Osteoblast (primary cell): ENCODE measurements around the gene SMYD2. TPM values are rescaled to one million over a fixed set of nuclear protein-coding genes. Genes with fewer than 3 reads are reported as not detected.
A peak's percentile ranks its signal among the peaks of the same experiment; 100 is the strongest.

Source experiments
- DNase-seq: peaks from one replicate; pipeline ENCODE4 v3.0.0; 2011; ENCODE audit warnings: low spot score, mixed read lengths; ENCODE audit not compliant: insufficient read length; ENCODE audit errors: missing footprints
- H2AFZ ChIP-seq: 2 replicates; pipeline ENCODE4 v1.6.0; 2011; ENCODE audit warnings: mild to moderate bottlenecking, low read length
- H3K27ac ChIP-seq: 2 replicates; pipeline ENCODE4 v1.5.1; 2011; ENCODE audit warnings: mild to moderate bottlenecking, low read depth, low read length, moderate library complexity
- H3K27me3 ChIP-seq: 2 replicates; pipeline ENCODE4 v1.6.0; 2012; ENCODE audit warnings: mild to moderate bottlenecking, control low read depth, inconsistent platforms, low read length, moderate library complexity; ENCODE audit not compliant: insufficient read depth
- H3K36me3 ChIP-seq: 2 replicates; pipeline ENCODE4 v1.5.1; 2011; ENCODE audit warnings: mild to moderate bottlenecking, low read length, control low read depth, moderate library complexity; ENCODE audit not compliant: insufficient read depth
- H3K4me1 ChIP-seq: 2 replicates; pipeline ENCODE4 v1.5.1; 2011; ENCODE audit warnings: mild to moderate bottlenecking, low read length, control low read depth, moderate library complexity; ENCODE audit not compliant: insufficient read depth
- H3K4me2 ChIP-seq: 2 replicates; pipeline ENCODE4 v1.6.0; 2011; ENCODE audit warnings: mild to moderate bottlenecking, low read length; ENCODE audit not compliant: insufficient read depth
- H3K4me3 ChIP-seq: fragments of 200-600 bp; sonication (generic); 3 replicates; pipeline ENCODE4 v1.5.1; 2012; ENCODE audit warnings: mild to moderate bottlenecking, low read length, inconsistent platforms; ENCODE audit not compliant: insufficient read depth
- H3K79me2 ChIP-seq: 2 replicates; pipeline ENCODE4 v1.6.0; 2012; ENCODE audit warnings: mild to moderate bottlenecking, low read length, control low read depth, inconsistent platforms; ENCODE audit not compliant: insufficient read depth
- H3K9me3 ChIP-seq: 2 replicates; pipeline ENCODE4 v1.5.1; 2011; ENCODE audit warnings: low read depth, low read length, control low read depth
- H4K20me1 ChIP-seq: 2 replicates; pipeline ENCODE4 v1.6.0; 2012; ENCODE audit warnings: mild to moderate bottlenecking, low read length, control low read depth; ENCODE audit not compliant: insufficient read depth
- CTCF ChIP-seq: IDR thresholded peaks from 2 replicates; pipeline ENCODE4 v1.5.1; 2011; ENCODE audit warnings: mild to moderate bottlenecking, low read depth, low read length, moderate library complexity; ENCODE audit errors: extremely low read depth
- total RNA-seq: library from RNA; depleted of rRNA; stranded (reverse); fragments of >200 nt; gene quantifications from 2 replicates; pipeline ENCODE4 v1.2.3, GENCODE V29; 2012

The SMYD2 gene
- total RNA-seq, 1 donor = 39.4 TPM

GRCh38 chr1:214335567-214335966 is 54.6 kb downstream of the SMYD2 start:
- Histone ChIP-seq H2AFZ (no peak overlapping the region), H3K9me3 (no peaks in the 10 kb centered on the region)

GRCh38 chr1:214337015-214337414 is 56.1 kb downstream of the SMYD2 start:
- Histone ChIP-seq H3K4me3 (no peak overlapping the region), H3K4me2 (no peak overlapping the region), H4K20me1 (no peaks in the 10 kb centered on the region), H3K27ac (peak overlapping the region; percentile 42), H3K9me3 (no peaks in the 10 kb centered on the region), H3K79me2 (no peaks in the 10 kb centered on the region), H2AFZ (no peak overlapping the region), H3K36me3 (peaks cover 23% of the 10 kb centered on the region), H3K27me3 (no peaks in the 10 kb centered on the region), H3K4me1 (peaks cover 6% of the 10 kb centered on the region)
- TF ChIP-seq CTCF = no peak
- peak; percentile 38 for DNase-seq

More at GRCh38 chr1:214335567-214335966, 54.6 kb downstream of the SMYD2 start:
- H3K79me2 ChIP-seq = no peaks in the 10 kb centered on the region
- H3K4me1 ChIP-seq = peaks cover 6% of the 10 kb centered on the region
- no peak for TF ChIP-seq CTCF
- H3K27ac ChIP-seq = no peak overlapping the region
- no peak overlapping the region for H3K4me3 ChIP-seq
- no peaks in the 10 kb centered on the region for H4K20me1 ChIP-seq
- no peaks in the 10 kb centered on the region for H3K27me3 ChIP-seq
- peak; percentile 36 for DNase-seq
- H3K4me2 ChIP-seq = no peak overlapping the region
- peaks cover 17% of the 10 kb centered on the region for H3K36me3 ChIP-seq

GRCh38 chr1:214337511-214337910 is 56.6 kb downstream of the SMYD2 start:
- no peak overlapping the region for H3K4me2 ChIP-seq
- peak overlapping the region; percentile 57 for H3K27ac ChIP-seq
- DNase-seq = peak; percentile 48

GRCh38 chr1:214338212-214338611 is 57.3 kb downstream of the SMYD2 start:
- Histone ChIP-seq H3K79me2 (no peaks in the 10 kb centered on the region), H4K20me1 (no peaks in the 10 kb centered on the region), H3K27ac (peak overlapping the region; percentile 57), H3K4me1 (peaks cover 6% of the 10 kb centered on the region), H3K4me2 (no peak overlapping the region), H3K36me3 (peaks cover 28% of the 10 kb centered on the region), H3K27me3 (no peaks in the 10 kb centered on the region), H2AFZ (no peak overlapping the region), H3K9me3 (no peaks in the 10 kb centered on the region), H3K4me3 (no peak overlapping the region)
- DNase-seq = peak; percentile 27
- no peak for TF ChIP-seq CTCF

More at GRCh38 chr1:214337511-214337910, 56.6 kb downstream of the SMYD2 start:
- Histone ChIP-seq H3K9me3 (no peaks in the 10 kb centered on the region), H3K4me1 (peaks cover 6% of the 10 kb centered on the region), H3K4me3 (no peak overlapping the region), H3K79me2 (no peaks in the 10 kb centered on the region), H2AFZ (no peak overlapping the region), H3K36me3 (peaks cover 25% of the 10 kb centered on the region), H4K20me1 (no peaks in the 10 kb centered on the region), H3K27me3 (no peaks in the 10 kb centered on the region)
- no peak for TF ChIP-seq CTCF
